Mesenchymal stem cell (in vitro differentiated cells and primary cell): ENCODE results near the gene CASP4.
"Not testable (repeated sequence)": the region's sequence is repeated elsewhere in the genome, so short reads cannot be mapped to it uniquely, and the experiment has no call there.

ENCODE experiments used
- DNase-seq: peaks from one replicate; pipeline ENCODE4 v3.0.0-alpha.2; 2013
- H2AFZ ChIP-seq: one replicate; pipeline ENCODE4 v1.6.1; 2013; ENCODE audit warnings: low read depth, mild to moderate bottlenecking, control low read depth, inconsistent platforms, low read length, moderate library complexity
- H2AK5ac ChIP-seq: 2 replicates; pipeline ENCODE4 v1.6.1; 2013; ENCODE audit warnings: low read length, moderate library complexity, mild to moderate bottlenecking, inconsistent platforms; ENCODE audit not compliant: severe bottlenecking
- H2BK120ac ChIP-seq: one replicate; pipeline ENCODE4 v1.6.1; 2013; ENCODE audit warnings: low read depth, mild to moderate bottlenecking, inconsistent platforms, low read length, moderate library complexity
- H2BK12ac ChIP-seq, 2 experiments: one replicate each; pipeline ENCODE4 v1.6.1; 2013; ENCODE audit warnings: inconsistent platforms in 2 of 2, low read length in 2 of 2, mild to moderate bottlenecking in 2 of 2, moderate library complexity in 2 of 2, control low read depth in 1 of 2
- H2BK15ac ChIP-seq: one replicate; pipeline ENCODE4 v1.6.1; 2013; ENCODE audit warnings: mild to moderate bottlenecking, low read depth, inconsistent platforms; ENCODE audit not compliant: poor library complexity, severe bottlenecking
- H2BK5ac ChIP-seq: 2 replicates; pipeline ENCODE4 v1.6.1; 2013; ENCODE audit warnings: low read depth, mild to moderate bottlenecking, low read length, control low read depth, inconsistent platforms; ENCODE audit not compliant: poor library complexity, severe bottlenecking
- H3K14ac ChIP-seq, 2 experiments: one replicate each; pipeline ENCODE4 v1.6.1; 2013; ENCODE audit warnings: inconsistent platforms in 2 of 2, low read length in 2 of 2, control low read depth in 1 of 2, mild to moderate bottlenecking in 1 of 2, moderate library complexity in 1 of 2
- H3K18ac ChIP-seq, 2 experiments: one replicate each; pipeline ENCODE4 v1.6.1; 2013; ENCODE audit warnings: inconsistent platforms in 2 of 2, low read length in 2 of 2, control low read depth in 1 of 2, low read depth in 1 of 2, mild to moderate bottlenecking in 1 of 2
- H3K23ac ChIP-seq, 2 experiments: one replicate each; pipeline ENCODE4 v1.6.1; 2013; ENCODE audit warnings: inconsistent platforms in 2 of 2, low read length in 2 of 2, mild to moderate bottlenecking in 2 of 2, moderate library complexity in 2 of 2, control low read depth in 1 of 2
- H3K27ac ChIP-seq: 2 replicates; pipeline ENCODE4 v1.5.1; 2013; ENCODE audit warnings: mild to moderate bottlenecking, moderate library complexity, low read length, control low read depth, inconsistent platforms; ENCODE audit not compliant: poor library complexity, severe bottlenecking
- H3K27me3 ChIP-seq, 2 experiments: 2 replicates each; pipeline versions ENCODE4 v1.6.1 to v1.7.0; 2013; ENCODE audit warnings: low read length in 2 of 2, mild to moderate bottlenecking in 2 of 2, moderate library complexity in 2 of 2, control low read depth in 1 of 2, inconsistent platforms in 1 of 2; ENCODE audit not compliant: control insufficient read depth in 1 of 2, insufficient read depth in 1 of 2
- H3K36me3 ChIP-seq, 2 experiments: 2 replicates each; pipeline versions ENCODE4 v1.6.1 to v1.7.0; 2013; ENCODE audit warnings: low read length in 2 of 2, control low read depth in 1 of 2, inconsistent platforms in 1 of 2, low read depth in 1 of 2, mild to moderate bottlenecking in 1 of 2; ENCODE audit not compliant: insufficient read depth in 2 of 2, control insufficient read depth in 1 of 2
- H3K4ac ChIP-seq, 2 experiments: one replicate each; pipeline ENCODE4 v1.6.1; 2013; ENCODE audit warnings: inconsistent platforms in 2 of 2, low read length in 2 of 2, mild to moderate bottlenecking in 2 of 2, moderate library complexity in 2 of 2, control low read depth in 1 of 2, low read depth in 1 of 2
- H3K4me1 ChIP-seq: 2 replicates; pipeline ENCODE4 v1.6.1; 2013; ENCODE audit warnings: low read depth, low read length, control low read depth; ENCODE audit not compliant: control insufficient read depth, insufficient read depth
- H3K4me2 ChIP-seq: 2 replicates; pipeline ENCODE4 v1.6.1; 2013; ENCODE audit warnings: low read length, mild to moderate bottlenecking, inconsistent platforms; ENCODE audit not compliant: poor library complexity, severe bottlenecking
- H3K4me3 ChIP-seq, 2 experiments: 2 replicates each; pipeline versions ENCODE4 v1.5.1 to v1.7.0; 2013; ENCODE audit warnings: low read length in 2 of 2, mild to moderate bottlenecking in 2 of 2, control low read depth in 1 of 2, low read depth in 1 of 2; ENCODE audit not compliant: insufficient read depth in 1 of 2
- H3K79me1 ChIP-seq: replicated peaks from 2 replicates; pipeline ENCODE4 v1.6.1; 2013; ENCODE audit warnings: mild to moderate bottlenecking, control low read depth, low read length, inconsistent platforms; ENCODE audit not compliant: poor library complexity, severe bottlenecking
- H3K9ac ChIP-seq: 2 replicates; pipeline ENCODE4 v1.7.0; 2013; ENCODE audit warnings: mild to moderate bottlenecking, low read length, moderate library complexity
- H3K9me3 ChIP-seq: 2 replicates; pipeline ENCODE4 v1.7.0; 2013; ENCODE audit warnings: mild to moderate bottlenecking, low read length; ENCODE audit not compliant: control insufficient read depth
- H4K8ac ChIP-seq: one replicate; pipeline ENCODE4 v1.6.1; 2013; ENCODE audit warnings: inconsistent platforms, mild to moderate bottlenecking, low read length, moderate library complexity
- H4K91ac ChIP-seq: one replicate; pipeline ENCODE4 v1.6.1; 2013; ENCODE audit warnings: mild to moderate bottlenecking, low read length, inconsistent platforms
- WGBS: methylation state at CpG from one replicate; pipeline ENCODE4 v1.1.7; 2013; ENCODE audit warnings: mixed read lengths; 5-methylcytosine and 5-hydroxymethylcytosine counted together

Gene CASP4

GRCh38 chr11:104934073-104934472, 34.3 kb downstream of the CASP4 start:
- H3K4me2 ChIP-seq, H2AK5ac ChIP-seq, H4K8ac ChIP-seq, H2AFZ ChIP-seq, H2BK12ac ChIP-seq, H4K91ac ChIP-seq, H3K18ac ChIP-seq, H2BK120ac ChIP-seq, H3K36me3 ChIP-seq, H3K79me1 ChIP-seq, H2BK15ac ChIP-seq, H3K4ac ChIP-seq, H3K9ac ChIP-seq, H3K4me3 ChIP-seq, H3K27ac ChIP-seq, H3K23ac ChIP-seq, H3K4me1 ChIP-seq, H3K14ac ChIP-seq, H3K27me3 ChIP-seq, DNase-seq, H2BK5ac ChIP-seq: not testable (repeated sequence)
- WGBS, result 100% methylated on average over 1 of the region's 3 CpGs
- peaks cover 15% of the 10 kb centered on the region for H3K9me3 ChIP-seq

GRCh38 chr11:104928811-104929210, 39.6 kb downstream of the CASP4 start:
- Histone ChIP-seq H2BK15ac (no peak overlapping the region), H3K4me2 (no peak overlapping the region), H3K9ac (no peak overlapping the region), H4K91ac (no peak overlapping the region), H2AFZ (no peak overlapping the region), H3K18ac (no peak overlapping the region), H3K27ac (no peak overlapping the region), H4K8ac (no peak overlapping the region), H3K4ac (no peak overlapping the region), H3K14ac (no peak overlapping the region), H2AK5ac (no peak overlapping the region), H3K36me3 (no peaks in the 10 kb centered on the region), H3K27me3 (no peaks in the 10 kb centered on the region), H3K4me3 (no peak overlapping the region), H2BK12ac (no peak overlapping the region), H3K4me1 (no peaks in the 10 kb centered on the region), H3K79me1 (no peaks in the 10 kb centered on the region), H3K9me3 (peaks cover 21% of the 10 kb centered on the region), H2BK5ac (no peak overlapping the region), H3K23ac (no peak overlapping the region), H2BK120ac (no peak overlapping the region)
- DNase-seq, result no peak

- no peak overlapping the region for H3K4me2 ChIP-seq
- no peak overlapping the region for H3K4me3 ChIP-seq
- no peak overlapping the region for H4K8ac ChIP-seq
- no peak overlapping the region for H3K18ac ChIP-seq
- no peak for DNase-seq
- no peaks in the 10 kb centered on the region for H3K27me3 ChIP-seq
- H3K4ac ChIP-seq, result no peak overlapping the region
- H2BK12ac ChIP-seq, result no peak overlapping the region
- H3K4me1 ChIP-seq, result no peaks in the 10 kb centered on the region
- WGBS, result 84% methylated on average over 9 of the region's 9 CpGs
- H3K79me1 ChIP-seq, result no peaks in the 10 kb centered on the region
- H3K9ac ChIP-seq, result no peak overlapping the region
- H3K9me3 ChIP-seq, result peaks cover 21% of the 10 kb centered on the region
- no peaks in the 10 kb centered on the region for H3K36me3 ChIP-seq
- H3K27ac ChIP-seq, result no peak overlapping the region
- H3K23ac ChIP-seq, result no peak overlapping the region
- H2BK15ac ChIP-seq, result no peak overlapping the region
- no peak overlapping the region for H4K91ac ChIP-seq
- no peak overlapping the region for H3K14ac ChIP-seq
- no peak overlapping the region for H2AK5ac ChIP-seq
- H2AFZ ChIP-seq, result no peak overlapping the region
- H2BK120ac ChIP-seq, result no peak overlapping the region
- H2BK5ac ChIP-seq, result no peak overlapping the region
Measured at GRCh38 chr11:104926771-104927611, 41.4 kb downstream of the CASP4 start.

GRCh38 chr11:104925850-104926249, 42.5 kb downstream of the CASP4 start:
- no peak overlapping the region for H3K14ac ChIP-seq
- no peaks in the 10 kb centered on the region for H3K36me3 ChIP-seq
- H2AK5ac ChIP-seq, result no peak overlapping the region
- no peak overlapping the region for H3K4me2 ChIP-seq
- peaks cover 12% of the 10 kb centered on the region for H3K9me3 ChIP-seq
- no peak overlapping the region for H2BK12ac ChIP-seq
- H3K27ac ChIP-seq, result no peak overlapping the region
- DNase-seq, result no peak
- H3K4me3 ChIP-seq, result no peak overlapping the region
- no peaks in the 10 kb centered on the region for H3K4me1 ChIP-seq
- H2BK15ac ChIP-seq, result no peak overlapping the region
- H2BK120ac ChIP-seq, result no peak overlapping the region
- WGBS, result 93% methylated on average over 6 of the region's 6 CpGs
- H3K79me1 ChIP-seq, result no peaks in the 10 kb centered on the region
- H3K18ac ChIP-seq, result no peak overlapping the region
- H3K4ac ChIP-seq, result no peak overlapping the region
- H3K27me3 ChIP-seq, result no peaks in the 10 kb centered on the region
- H3K23ac ChIP-seq, result no peak overlapping the region
- no peak overlapping the region for H2BK5ac ChIP-seq
- H4K8ac ChIP-seq, result no peak overlapping the region
- H2AFZ ChIP-seq, result no peak overlapping the region
- peak overlapping the region; percentile 46 for H4K91ac ChIP-seq
- H3K9ac ChIP-seq, result no peak overlapping the region
